ELF-1 (cell line): ENCODE data around the gene ITPKC.

Source experiments
- DNase-seq: peaks from one replicate; pipeline ENCODE4 v3.0.0-alpha.2; 2016; ENCODE audit warnings: low read depth, low spot score

The ITPKC gene

GRCh38 chr19:40716482-40717324 lies at the start of gene ITPKC, which contains the start of gene COQ8B:
TSS of gene ITPKC (plus strand) at chr19:40717112. CDS start at chr19:40717136, 24 bp downstream.
TSS of gene COQ8B (minus strand) at chr19:40716886. CDS start at chr19:40714632, 2,254 bp downstream.
- peak; percentile 97 for DNase-seq

GRCh38 chr19:40667602-40668001 lies 49.3 kb upstream of the ITPKC start:
- no peak for DNase-seq

- DNase-seq: no peak
These were observed 47.8 kb upstream of the ITPKC start for GRCh38 chr19:40668991-40669614.

GRCh38 chr19:40671404-40671803 lies 45.5 kb upstream of the ITPKC start:
- no peak for DNase-seq

GRCh38 chr19:40672038-40672437 lies 44.9 kb upstream of the ITPKC start:
- DNase-seq: no peak

GRCh38 chr19:40672573-40673299 lies 44.2 kb upstream of the ITPKC start:
- DNase-seq: no peak

- DNase-seq: no peak
These were observed 43.5 kb upstream of the ITPKC start for GRCh38 chr19:40673397-40673796.

GRCh38 chr19:40674291-40674690 lies 42.6 kb upstream of the ITPKC start:
- DNase-seq: no peak

- DNase-seq: no peak
These were observed 39.8 kb upstream of the ITPKC start for GRCh38 chr19:40677156-40677555.

GRCh38 chr19:40681039-40681438 lies 35.9 kb upstream of the ITPKC start:
- DNase-seq: no peak

- no peak for DNase-seq
These were observed 34.4 kb upstream of the ITPKC start for GRCh38 chr19:40682431-40682964.

GRCh38 chr19:40683437-40683836 lies 33.5 kb upstream of the ITPKC start:
- DNase-seq: no peak

GRCh38 chr19:40684280-40684679 lies 32.6 kb upstream of the ITPKC start:
- DNase-seq: no peak

- DNase-seq: no peak
These were observed 31.8 kb upstream of the ITPKC start for GRCh38 chr19:40685016-40685526.

- no peak for DNase-seq
These were observed 31.3 kb upstream of the ITPKC start for GRCh38 chr19:40685563-40685962.

GRCh38 chr19:40686882-40687524 lies 29.9 kb upstream of the ITPKC start:
- no peak for DNase-seq

- DNase-seq: no peak
These were observed 29.3 kb upstream of the ITPKC start for GRCh38 chr19:40687525-40688016.

- DNase-seq: no peak
These were observed 28.6 kb upstream of the ITPKC start for GRCh38 chr19:40688309-40688708.

- DNase-seq: no peak
These were observed 27.9 kb upstream of the ITPKC start for GRCh38 chr19:40688987-40689338.

GRCh38 chr19:40689339-40690049 lies 27.4 kb upstream of the ITPKC start:
- DNase-seq: peak; percentile 41
